ENCODE data around the gene RPS6KB2.
A peak's percentile ranks its signal among the peaks of the same experiment; 100 is the strongest.
"Not testable (repeated sequence)": the region's sequence is repeated elsewhere in the genome, so short reads cannot be mapped to it uniquely, and the experiment has no call there.

RPS6KB2 gene

DNA sequence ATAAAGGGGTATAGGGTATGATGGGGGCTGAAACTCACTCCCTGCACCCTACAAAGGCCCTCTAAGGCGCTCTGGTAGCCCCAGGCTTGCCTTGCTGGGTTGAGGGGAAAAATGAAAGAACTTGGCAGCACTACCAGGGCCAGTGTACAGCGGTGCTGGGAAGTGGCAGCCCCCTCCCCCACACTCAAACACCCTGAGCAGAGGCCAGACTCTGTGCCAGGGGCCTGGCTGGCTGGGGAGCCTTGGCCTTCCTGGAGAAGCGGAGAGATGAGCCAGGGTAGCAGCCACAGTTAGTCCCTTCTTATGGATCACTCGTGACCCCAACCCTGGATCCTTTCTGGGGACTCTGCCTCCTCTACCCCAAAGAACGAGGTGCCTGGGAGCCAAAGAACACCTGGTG is 38.1 kb downstream of the RPS6KB2 start:
- no peak for DNase-seq (ENCODE audit: low read depth in 2 of 2)

DNA sequence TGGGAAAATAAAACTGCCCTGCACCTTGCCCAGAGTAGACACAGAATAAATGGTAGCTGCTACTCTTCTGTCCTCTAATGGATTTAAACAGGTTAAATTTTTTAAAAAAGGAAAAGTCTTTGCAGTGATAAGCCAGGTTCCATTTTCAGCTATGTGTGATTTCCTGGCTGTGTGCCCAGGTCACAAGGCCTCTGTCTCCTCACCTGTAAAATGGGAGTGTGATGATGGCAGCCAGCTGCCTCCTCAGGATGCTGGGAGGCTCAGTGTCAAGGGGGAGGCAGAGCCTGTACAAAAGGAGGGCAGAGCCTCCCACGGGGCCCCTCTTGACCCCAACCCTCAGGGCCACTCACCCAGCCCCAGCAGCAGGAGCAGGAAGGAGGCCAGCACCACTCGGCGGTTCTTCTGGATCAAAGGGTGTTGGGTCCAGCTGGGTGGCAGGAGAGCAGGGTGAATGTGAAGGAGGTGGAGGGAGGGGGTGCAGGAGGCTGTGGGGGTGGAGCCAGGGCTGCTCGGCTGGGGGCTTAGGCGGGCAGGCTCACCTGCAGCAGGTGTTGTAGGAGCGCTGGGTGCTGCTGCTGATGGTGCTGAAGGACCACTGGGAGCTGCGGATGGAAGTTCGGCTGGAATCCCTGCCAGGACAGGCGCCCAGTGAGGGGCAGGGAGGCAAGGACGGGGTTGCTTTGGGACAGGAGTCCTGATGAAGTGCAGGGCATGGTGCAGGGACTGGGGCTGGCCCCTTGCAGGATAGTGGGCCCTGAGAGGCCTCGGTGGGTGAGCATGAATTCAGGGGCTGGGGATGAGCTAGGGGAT is 38.9 kb downstream of the RPS6KB2 start:
- DNase-seq (ENCODE audit: low read depth in 2 of 2), result no peak

DNA sequence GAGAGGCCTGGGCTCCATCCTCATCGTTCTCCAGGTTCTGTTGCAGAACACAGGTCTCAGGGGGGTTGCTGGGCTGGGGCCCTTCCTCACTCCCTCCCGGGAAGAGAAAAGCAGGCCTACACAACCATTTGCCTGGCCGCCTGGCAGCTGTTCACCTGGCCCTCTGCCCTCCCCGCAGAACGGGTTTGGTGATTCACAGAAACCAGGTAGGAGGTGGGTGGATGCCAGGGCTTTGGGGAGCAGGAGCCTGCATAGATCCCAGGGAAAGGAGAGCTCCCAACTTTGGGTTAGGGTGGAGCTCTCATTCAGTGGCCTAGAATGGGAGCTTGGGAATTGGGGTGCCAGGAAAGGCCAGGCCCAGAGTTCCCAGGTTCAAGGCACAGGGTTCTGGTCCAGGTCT is 39.8 kb downstream of the RPS6KB2 start:
- no peak for DNase-seq (ENCODE audit: low read depth in 2 of 2)

GRCh38 chr11:67468456-67468758 is 40.1 kb downstream of the RPS6KB2 start:
- DNase-seq (ENCODE audit: low read depth in 2 of 2), result no peak

DNA sequence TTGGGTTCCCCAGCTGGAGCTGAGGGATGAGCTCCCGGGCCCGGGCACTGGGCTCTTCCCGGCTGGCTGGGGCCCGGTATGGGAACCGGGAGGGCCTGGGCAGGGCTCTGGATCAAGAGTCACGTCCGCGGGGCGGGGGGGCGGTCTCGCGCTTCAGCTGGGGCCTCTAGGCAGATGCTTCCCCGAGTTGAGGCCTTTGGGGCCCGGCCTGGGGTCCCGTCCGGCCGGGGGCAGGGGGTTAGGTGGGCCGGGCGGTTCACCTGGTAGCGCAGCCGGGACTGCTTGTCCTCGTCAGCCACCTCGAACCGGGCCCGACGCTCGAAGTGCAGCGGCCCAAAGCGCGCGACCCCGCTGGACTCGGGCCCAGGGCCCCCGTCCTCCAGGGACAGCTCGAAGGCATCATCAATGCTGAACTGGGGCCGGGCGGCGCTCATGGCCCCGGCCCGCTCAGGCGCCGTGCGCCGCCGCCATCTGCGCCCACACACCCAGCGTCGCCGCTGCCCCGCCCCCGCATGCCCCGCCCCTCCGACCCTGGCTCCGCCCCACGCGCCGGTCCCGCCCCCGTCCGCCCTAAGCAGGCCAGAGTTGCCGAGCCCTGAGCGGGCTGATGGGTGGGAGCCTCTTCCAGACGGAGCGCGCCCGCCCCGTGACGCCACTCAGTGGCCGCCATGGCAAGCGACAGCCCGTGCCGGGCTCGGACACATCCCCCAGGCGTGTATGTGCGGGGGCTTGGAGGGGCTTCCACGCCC is 40.6 kb downstream of the RPS6KB2 start, which contains the start of gene TMEM134:
Gene TMEM134, minus strand, starts transcription at position 493 of the 749 bp plus-strand sequence. Its CDS starts 59 bp downstream, at position 434.
- peak; percentile 88 to 89 for DNase-seq (ENCODE audit: low read depth in 2 of 2)

DNA sequence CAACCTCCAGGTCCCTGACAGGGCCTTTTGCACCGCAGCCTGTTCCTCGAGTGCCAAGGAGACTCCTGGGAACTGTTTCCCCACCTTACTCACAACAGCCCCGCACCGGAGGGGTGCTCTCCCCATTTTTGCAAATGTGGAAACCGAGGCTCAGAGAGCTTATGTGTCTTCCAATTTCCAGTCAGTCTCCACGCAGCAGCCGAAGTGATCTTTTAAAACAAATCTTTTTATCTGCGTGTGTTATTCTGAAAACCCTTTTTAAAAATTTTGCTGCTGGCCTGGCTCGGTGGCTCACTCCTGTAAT is 41.2 kb downstream of the RPS6KB2 start:
- DNase-seq (ENCODE audit: low read depth in 2 of 2), result no peak

DNA sequence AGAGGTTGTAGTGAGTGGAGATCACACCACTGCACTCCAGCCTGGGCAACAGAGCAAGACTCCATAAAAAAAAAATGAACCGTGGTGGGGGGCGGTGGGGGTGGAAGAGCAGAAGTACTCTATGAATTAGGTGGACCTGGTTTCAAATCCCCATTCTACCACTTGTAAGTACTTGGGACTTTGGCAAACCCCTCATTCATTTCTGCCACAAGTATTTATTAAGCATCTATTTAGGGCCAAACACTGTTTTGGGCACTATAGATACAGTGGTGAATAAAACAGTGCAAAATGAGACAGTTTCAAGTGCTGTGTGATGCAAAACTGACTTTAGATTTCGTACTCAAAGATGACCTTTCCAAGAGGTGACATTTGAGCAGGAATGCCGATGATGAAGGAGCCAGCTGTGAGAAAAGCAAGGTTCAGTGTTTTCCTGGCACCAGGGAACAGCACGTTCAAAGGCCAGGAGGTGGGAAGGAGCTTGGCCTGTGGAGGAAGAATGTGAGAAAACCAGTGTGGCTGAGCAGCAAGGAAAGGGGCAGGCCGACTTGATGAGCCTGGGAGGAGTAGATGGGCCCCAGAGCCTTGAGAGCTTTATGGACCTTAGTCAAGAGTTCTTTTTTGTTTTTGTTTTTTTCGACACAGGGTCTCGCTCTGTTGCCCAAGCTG is 42.2 kb downstream of the RPS6KB2 start:
- DNase-seq (ENCODE audit: low read depth in 2 of 2), result no peak

- no peak for DNase-seq (ENCODE audit: low read depth in 2 of 2)
Observed at GRCh38 chr11:67472882-67473281, 44.6 kb downstream of the RPS6KB2 start.

- DNase-seq (ENCODE audit: low read depth in 2 of 2), result not testable (repeated sequence)
Observed at GRCh38 chr11:67476692-67477091, 48.4 kb downstream of the RPS6KB2 start.

DNA sequence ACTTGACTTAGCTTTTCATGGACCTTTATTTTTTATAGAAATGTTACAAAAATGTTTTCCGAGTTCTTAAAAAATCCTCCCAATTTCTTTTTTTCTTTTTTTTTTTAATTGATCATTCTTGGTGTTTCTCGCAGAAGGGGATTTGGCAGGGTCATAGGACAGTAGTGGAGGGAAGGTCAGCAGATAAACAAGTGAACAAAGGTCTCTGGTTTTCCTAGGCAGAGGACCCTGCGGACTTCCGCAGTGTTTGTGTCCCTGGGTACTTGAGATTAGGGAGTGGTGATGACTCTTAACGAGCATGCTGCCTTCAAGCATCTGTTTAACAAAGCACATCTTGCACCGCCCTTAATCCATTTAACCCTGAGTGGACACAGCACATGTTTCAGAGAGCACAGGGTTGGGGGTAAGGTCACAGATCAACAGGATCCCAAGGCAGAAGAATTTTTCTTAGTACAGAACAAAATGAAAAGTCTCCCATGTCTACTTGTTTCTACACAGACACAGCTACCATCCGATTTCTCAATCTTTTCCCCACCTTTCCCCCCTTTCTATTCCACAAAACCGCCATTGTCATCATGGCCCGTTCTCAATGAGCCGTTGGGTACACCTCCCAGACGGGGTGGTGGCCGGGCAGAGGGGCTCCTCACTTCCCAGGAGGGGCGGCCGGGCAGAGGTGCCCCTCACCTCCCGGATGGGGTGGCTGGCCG is 49.2 kb downstream of the RPS6KB2 start:
- not testable (repeated sequence) for DNase-seq (ENCODE audit: low read depth in 2 of 2)

- DNase-seq (ENCODE audit: low read depth in 2 of 2), result no peak
Observed at GRCh38 chr11:67482275-67482826, 54.1 kb downstream of the RPS6KB2 start.

DNA sequence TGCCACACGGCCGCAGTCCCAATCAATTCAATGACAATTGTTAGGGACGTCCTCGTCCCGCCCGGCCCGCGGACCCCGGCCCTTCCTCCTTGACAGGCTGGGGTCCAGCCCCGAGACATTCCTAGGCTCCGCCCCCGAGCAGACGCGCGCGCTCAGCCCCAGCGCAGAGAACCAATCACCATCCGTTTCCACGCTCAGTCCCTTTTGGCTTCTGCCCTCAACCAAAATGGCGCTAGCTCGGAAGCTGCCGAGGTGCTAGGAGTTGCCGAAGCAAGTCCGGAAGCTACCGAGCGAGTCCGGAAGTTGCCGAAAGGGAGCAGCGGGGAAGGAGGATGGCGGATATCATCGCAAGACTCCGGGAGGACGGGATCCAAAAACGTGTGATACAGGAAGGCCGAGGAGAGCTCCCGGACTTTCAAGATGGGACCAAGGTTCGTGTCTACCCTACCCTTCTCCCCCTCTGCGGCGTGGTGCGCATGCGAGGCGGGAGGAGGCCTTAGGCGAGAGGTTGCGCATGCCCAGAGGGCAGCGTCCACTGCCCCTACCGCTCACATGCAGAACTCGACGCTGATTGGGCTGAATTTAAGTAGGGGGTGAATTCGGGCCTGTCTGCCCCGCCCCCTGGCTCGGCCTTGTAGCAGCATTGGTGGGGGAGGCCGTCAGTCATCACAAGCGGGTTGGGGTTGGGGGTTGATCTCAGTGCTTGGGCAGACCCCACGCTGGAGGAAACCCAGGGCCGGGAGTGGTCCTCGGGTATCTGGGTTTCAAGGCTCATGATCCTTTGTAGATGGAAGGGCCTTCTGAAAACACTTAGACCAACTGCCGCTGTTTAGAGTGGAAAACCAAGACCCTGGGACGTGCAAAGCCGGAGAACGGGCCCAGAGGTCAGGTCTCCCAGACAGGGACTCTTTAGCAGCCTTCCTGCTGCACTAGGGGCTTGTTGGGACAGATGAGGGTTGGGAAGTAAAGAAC is 54.8 kb downstream of the RPS6KB2 start, which contains the start of gene AIP:
Gene AIP, plus strand, starts transcription at position 200 of the 972 bp plus-strand sequence. Its CDS starts 133 bp downstream, at position 333.
- peak; percentile 91 to 96 for DNase-seq (ENCODE audit: low read depth in 2 of 2)

DNA sequence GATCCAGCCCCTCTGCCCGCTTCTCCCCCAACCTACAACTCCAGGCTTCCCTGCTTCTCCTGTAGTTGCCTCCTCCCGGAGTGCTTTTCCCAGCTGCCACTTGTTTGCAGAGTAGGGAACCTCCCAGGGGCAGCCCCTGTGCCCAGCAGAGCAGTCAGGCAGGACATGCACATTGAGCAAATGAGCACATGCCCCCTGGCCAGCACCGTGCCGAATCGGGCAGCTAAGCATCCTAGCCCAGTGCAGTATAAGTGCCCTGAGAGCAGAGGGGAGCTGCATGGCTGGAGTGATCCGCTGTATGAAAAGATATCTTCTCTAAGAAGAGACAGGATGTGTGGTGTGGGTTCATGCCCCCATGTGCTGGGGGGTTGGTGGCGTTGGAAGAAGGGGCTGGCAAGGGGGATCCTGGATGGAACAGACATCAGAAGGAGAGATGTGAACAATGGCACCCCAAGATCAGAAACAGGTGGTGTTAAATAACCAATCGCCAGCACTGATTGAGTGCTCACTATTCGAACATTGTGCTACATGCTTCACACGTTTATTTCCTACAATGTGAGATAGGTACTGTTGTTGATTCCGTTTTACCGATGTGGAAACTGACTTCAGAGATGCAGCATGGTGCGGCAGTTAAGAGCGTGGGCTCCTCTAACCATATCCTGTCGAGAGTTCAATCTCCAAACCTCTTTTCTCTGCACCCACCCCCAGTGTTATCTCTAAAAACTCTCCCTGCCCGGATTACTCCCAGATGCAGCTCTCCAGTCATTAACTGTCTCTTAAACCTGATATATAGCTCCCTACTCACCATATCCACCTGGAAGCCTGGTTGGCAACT is 55.8 kb downstream of the RPS6KB2 start:
- no peak for DNase-seq (ENCODE audit: low read depth in 2 of 2)

DNA sequence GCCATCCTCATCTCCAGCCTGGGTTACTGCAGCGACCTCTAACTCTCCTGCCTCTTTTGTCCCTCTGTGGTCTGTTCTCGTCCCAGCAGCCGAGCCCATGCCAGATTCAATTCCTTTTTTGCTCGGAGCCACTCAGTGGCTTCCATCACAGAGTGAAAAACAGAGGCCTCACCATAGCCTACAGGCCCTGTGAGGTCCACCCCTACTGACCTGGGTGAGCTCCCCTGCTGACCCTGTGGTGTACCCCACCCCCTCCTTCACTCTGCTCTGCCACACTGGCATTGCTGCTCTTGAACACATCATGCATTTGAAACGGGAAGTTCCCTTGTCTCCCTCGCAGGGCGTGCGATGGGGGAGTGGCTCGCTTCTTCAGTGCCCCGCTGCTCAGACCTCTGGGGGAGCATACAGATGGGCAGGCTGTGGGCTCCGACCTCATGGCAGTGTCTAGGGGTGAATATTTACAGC is 56.6 kb downstream of the RPS6KB2 start:
- peak; percentile 76 to 78 for DNase-seq (ENCODE audit: low read depth in 2 of 2)

Data from stimulated activated CD8-positive, alpha-beta memory T cell treated with anti-CD3 and anti-CD28 coated beads, Interleukin-15, amount 100 ng/mL, for 48 hours (primary cell).